OCI-LY7 (cell line): ENCODE measurements around the gene MAIP1.

ENCODE experiments used
- EZH2phosphoT487 ChIP-seq: fragments of 200-600 bp; sonication (generic); IDR thresholded peaks from 2 replicates; pipeline ENCODE4 v1.6.1; 2018; ENCODE audit warnings: low read depth, borderline replicate concordance, mild to moderate bottlenecking, mixed run types, antibody characterized with exemption, low read length, moderate library complexity, mixed read lengths
- TF ChIP-seq, protein P1 (sequence below): fragments of 200-600 bp; sonication (generic); conservative IDR thresholded peaks from 2 replicates; pipeline ENCODE4 v1.5.1; 2014; ENCODE audit warnings: mild to moderate bottlenecking, antibody characterized with exemption, low read length, moderate library complexity, mixed read lengths

GRCh38 chr2:199946196-199946595 is 9.2 kb upstream of the MAIP1 start:
- TF ChIP-seq, protein P1, sequence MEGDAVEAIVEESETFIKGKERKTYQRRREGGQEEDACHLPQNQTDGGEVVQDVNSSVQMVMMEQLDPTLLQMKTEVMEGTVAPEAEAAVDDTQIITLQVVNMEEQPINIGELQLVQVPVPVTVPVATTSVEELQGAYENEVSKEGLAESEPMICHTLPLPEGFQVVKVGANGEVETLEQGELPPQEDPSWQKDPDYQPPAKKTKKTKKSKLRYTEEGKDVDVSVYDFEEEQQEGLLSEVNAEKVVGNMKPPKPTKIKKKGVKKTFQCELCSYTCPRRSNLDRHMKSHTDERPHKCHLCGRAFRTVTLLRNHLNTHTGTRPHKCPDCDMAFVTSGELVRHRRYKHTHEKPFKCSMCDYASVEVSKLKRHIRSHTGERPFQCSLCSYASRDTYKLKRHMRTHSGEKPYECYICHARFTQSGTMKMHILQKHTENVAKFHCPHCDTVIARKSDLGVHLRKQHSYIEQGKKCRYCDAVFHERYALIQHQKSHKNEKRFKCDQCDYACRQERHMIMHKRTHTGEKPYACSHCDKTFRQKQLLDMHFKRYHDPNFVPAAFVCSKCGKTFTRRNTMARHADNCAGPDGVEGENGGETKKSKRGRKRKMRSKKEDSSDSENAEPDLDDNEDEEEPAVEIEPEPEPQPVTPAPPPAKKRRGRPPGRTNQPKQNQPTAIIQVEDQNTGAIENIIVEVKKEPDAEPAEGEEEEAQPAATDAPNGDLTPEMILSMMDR = no peak
- no peak for TF ChIP-seq EZH2phosphoT487
